Head of caudate nucleus (tissue), 42 donors: ENCODE data around the gene ITSN1.

Experiments
- DNase-seq, 42 donors: peaks; one replicate each; pipeline versions ENCODE4 v3.0.0 to v3.0.0-alpha.2; 2020 to 2021; ENCODE audit warnings: mixed read lengths in 7 of 42
- intact Hi-C: fragments of 100-400 bp; cut with DNase I; formaldehyde crosslinking; loops from one replicate; pipeline ENCODE4 v1.15.0; 2022

ITSN1 gene

GRCh38 chr21:33751533-33751932, 109.2 kb downstream of the ITSN1 start:
- DNase-seq: no peak
- intact Hi-C loops: no loop called here

- no peak for DNase-seq
- intact Hi-C loops: no loop called here
Measured at GRCh38 chr21:33752260-33752659, 110.0 kb downstream of the ITSN1 start.

GRCh38 chr21:33753886-33754285, 111.6 kb downstream of the ITSN1 start:
- intact Hi-C loops: no loop called here

GRCh38 chr21:33754481-33754880, 112.2 kb downstream of the ITSN1 start:
- DNase-seq: peak in 3 of 42 donors; percentile 6 to 10 (median 6)
- intact Hi-C loops: no loop called here

More at GRCh38 chr21:33753886-33754285, 111.6 kb downstream of the ITSN1 start:
- DNase-seq: no peak

GRCh38 chr21:33755354-33755753, 113.1 kb downstream of the ITSN1 start:
- no peak for DNase-seq
- intact Hi-C loops: no loop called here

- intact Hi-C loops: no loop called here
- no peak for DNase-seq
Measured at GRCh38 chr21:33760641-33761440, 118.5 kb downstream of the ITSN1 start.

- intact Hi-C loops: no loop called here
- peak in 3 of 42 donors; percentile 3 to 13 (median 11) for DNase-seq
Measured at GRCh38 chr21:33761441-33762036, 119.2 kb downstream of the ITSN1 start.

- intact Hi-C loops: no loop called here
- DNase-seq: no peak
Measured at GRCh38 chr21:33762803-33763581, 120.7 kb downstream of the ITSN1 start.

GRCh38 chr21:33763582-33763899, 121.2 kb downstream of the ITSN1 start:
- no peak for DNase-seq
- intact Hi-C loops: no loop called here

- intact Hi-C loops: no loop called here
- DNase-seq: no peak
Measured at GRCh38 chr21:33767236-33767635, 124.9 kb downstream of the ITSN1 start.

GRCh38 chr21:33767960-33768359, 125.7 kb downstream of the ITSN1 start:
- intact Hi-C loops: no loop called here
- no peak for DNase-seq

- intact Hi-C loops: no loop called here
- no peak for DNase-seq
Measured at GRCh38 chr21:33769057-33769456, 126.8 kb downstream of the ITSN1 start.

- DNase-seq: no peak
- intact Hi-C loops: no loop called here
Measured at GRCh38 chr21:33770542-33770941, 128.2 kb downstream of the ITSN1 start.

GRCh38 chr21:33771976-33772375, 129.7 kb downstream of the ITSN1 start:
- intact Hi-C loops: no loop called here
- no peak for DNase-seq

- intact Hi-C loops: no loop called here
- peak in 1 of 42 donors; percentile 19 for DNase-seq
Measured at GRCh38 chr21:33774551-33774950, 132.2 kb downstream of the ITSN1 start.

GRCh38 chr21:33775100-33775828, 133.0 kb downstream of the ITSN1 start:
- intact Hi-C loops: no loop called here

GRCh38 chr21:33780631-33781030, 138.3 kb downstream of the ITSN1 start:
- no peak for DNase-seq
- intact Hi-C loops: no loop called here

More at GRCh38 chr21:33775100-33775828, 133.0 kb downstream of the ITSN1 start:
- DNase-seq: no peak

- intact Hi-C loops: no loop called here
- DNase-seq: no peak
Measured at GRCh38 chr21:33781121-33781520, 138.8 kb downstream of the ITSN1 start.

- DNase-seq: no peak
- intact Hi-C loops: no loop called here
Measured at GRCh38 chr21:33783187-33783979, 141.1 kb downstream of the ITSN1 start.
